GM21717 (cell line): ENCODE results near the gene DNA2.
"Not testable (repeated sequence)": the region's sequence is repeated elsewhere in the genome, so short reads cannot be mapped to it uniquely, and the experiment has no call there.

ENCODE experiments used
- ATAC-seq: cut with Tn5 transposase; IDR thresholded peaks from one replicate; pipeline ENCODE4 v1.9.1; 2021; ENCODE audit warnings: mild to moderate bottlenecking, moderate library complexity; ENCODE audit not compliant: unreplicated experiment

Gene DNA2

DNA sequence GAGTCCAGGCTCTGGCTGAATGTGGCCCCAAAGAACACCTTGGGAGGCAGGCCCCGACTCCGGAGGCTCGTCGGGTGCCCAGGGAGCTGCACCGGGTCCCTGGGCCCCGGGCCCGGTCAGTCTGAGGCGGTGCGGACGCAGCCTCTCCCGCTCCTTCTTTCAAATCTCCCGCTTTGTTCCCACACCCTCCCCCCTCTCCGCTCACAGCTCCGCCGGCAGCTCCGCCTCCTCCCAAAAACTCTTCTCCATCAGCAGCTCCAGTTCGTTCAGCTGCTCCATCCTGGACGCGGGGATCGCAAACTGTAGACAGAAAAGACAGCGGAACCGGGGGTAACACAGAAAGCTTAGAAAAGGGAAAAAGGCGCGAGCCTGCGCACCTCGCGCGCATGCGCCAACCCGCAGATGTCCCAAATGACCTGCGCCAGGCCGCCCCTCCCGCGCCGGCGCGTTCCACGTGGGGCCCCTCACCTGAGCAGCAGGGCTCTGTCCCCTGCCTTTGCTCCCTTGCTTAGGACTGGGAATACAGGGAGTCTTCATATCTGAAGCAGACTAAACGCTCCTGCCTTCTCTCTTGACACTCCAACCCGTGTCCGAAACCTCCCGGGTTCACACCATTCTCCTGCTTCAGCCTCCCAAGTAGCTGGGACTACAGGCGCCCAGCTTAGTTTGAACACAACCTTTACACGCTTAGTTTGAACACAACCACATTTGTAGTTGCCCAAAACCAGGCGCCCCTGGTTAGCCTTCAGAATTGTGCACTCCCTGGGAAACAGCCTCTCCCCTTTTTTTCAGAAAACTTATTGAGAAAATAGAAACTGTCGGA is at the start of gene DNA2:
DNA2 (minus strand) TSS at position 388 of the 823 bp plus-strand sequence; CDS start at position 279, 109 bp downstream.
- ATAC-seq = peak; percentile 80

- not testable (repeated sequence) for ATAC-seq
Observed at GRCh38 chr10:68518609-68519008, 46.8 kb upstream of the DNA2 start.

GRCh38 chr10:68517188-68517587 is 45.4 kb upstream of the DNA2 start:
- no peak for ATAC-seq

- no peak for ATAC-seq
Observed at GRCh38 chr10:68516766-68517165, 45.0 kb upstream of the DNA2 start.

DNA sequence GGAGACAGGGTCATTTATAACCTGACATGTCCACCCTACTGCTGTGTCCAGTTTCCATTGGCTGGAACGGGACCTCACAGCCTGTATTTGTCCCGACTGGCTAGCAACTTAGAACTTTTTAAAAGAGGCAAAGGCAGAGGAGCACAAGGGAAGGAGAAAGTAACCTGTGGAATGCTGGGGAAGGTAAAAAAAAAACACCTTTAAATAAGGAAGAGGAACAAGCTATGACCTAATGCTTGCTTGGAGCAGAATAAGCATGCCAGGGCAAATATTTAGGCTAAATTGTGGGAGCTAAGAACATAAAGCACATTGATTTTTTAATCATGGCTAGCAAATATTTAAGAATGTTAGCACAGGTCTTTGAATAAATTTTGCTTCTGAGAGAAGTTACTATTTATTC is 44.4 kb upstream of the DNA2 start:
- ATAC-seq = not testable (repeated sequence)

DNA sequence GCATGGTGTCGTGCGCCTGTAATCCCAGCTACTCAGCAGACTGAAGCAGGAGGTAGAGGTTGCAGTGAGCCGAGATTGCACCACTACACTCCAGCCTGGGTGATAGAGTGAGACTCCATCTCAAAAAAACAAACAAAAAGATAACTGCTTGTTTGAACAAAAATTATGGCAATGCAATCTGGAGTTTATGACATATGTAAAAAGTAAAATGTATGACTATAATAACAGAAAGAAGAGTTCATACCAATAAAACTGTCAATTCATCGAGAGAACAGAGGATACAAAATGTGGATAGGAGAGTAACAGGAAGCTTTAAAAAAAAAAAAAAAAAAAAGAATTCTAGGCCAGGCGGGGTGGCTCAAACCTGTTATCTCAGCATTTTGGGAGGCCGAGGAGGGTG is 36.3 kb upstream of the DNA2 start:
- no peak for ATAC-seq

DNA sequence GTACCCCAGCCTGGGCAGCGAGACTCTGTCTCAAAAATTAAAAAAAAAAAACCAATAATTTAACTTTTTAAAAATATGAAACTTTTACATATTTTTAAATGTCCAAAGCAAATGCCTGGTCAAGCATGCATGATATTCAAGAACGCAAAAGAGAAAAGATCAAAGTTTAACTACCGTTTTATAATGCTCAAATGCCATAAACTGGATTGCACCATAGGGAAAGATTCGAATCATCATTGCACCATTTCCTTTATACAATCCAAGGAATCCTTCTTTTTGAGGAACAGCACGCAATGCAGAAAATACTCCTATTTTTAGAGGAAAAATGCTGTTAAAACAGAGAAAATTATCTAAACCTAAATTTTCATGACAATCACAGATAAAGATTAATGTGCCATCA is 34.6 kb upstream of the DNA2 start:
- ATAC-seq = no peak

DNA sequence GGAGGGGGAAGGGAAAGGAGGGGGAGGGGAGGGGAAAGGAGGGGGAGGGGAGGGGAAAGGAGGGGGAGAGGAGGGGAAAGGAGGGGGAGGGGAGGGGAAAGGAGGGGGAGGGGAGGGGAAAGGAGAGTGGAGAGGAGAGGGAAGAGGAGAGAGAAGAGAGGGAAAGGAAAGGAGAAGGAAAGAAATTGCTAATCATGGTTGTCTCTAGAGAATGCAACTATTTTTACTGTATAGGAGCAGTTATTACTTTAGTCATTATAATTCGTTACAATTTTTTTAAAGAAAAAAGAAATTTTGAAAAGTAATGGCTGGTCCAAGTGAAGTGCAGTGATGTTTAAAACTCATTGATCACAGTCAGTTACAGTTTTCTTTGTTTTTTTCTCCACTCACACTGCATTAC is 31.1 kb upstream of the DNA2 start:
- no peak for ATAC-seq

GRCh38 chr10:68501691-68502090 is 29.9 kb upstream of the DNA2 start:
- ATAC-seq = no peak

DNA sequence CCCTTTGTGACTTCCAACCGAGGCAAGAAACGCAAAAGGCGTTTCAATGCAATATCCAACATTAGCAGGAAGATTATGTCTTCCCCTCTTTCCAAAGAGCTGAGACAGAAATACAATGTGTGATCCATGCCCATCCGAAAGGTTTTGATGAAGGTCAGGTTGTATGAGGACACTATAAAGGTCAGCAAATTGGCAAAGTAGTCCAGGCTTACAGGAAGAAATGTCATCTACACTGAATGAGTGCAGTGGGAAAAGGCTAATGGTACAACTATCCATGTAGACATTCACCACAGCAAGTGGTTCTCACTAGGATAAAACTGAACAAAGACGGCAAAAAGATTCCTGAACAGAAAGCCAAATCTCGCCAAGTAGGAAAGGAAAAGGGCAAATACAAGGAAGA is 27.8 kb upstream of the DNA2 start:
- ATAC-seq = no peak

- ATAC-seq = no peak
Observed at GRCh38 chr10:68496072-68496471, 24.3 kb upstream of the DNA2 start.

GRCh38 chr10:68492118-68492517 is 20.3 kb upstream of the DNA2 start:
- no peak for ATAC-seq

DNA sequence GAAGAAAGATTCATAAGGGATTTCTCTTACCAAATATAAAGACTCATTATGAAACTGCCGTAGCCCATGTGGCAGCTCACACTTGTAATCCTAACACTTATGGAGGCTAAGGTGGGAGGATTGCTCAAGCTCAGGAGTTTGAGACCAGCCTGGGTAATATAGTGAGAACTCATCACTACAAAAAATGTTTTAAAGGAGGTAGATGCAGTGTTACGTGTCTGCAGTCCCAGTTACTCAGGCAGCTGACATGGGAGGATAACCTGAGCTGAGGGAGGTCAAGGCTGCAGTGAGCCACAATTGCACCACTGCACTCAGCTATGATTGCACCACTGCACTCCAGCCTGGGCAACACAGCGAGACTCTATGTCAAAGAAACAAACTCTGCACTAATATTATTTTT is 18.1 kb upstream of the DNA2 start:
- ATAC-seq = no peak

- no peak for ATAC-seq
Observed at GRCh38 chr10:68474021-68474420, 2.2 kb upstream of the DNA2 start.

DNA sequence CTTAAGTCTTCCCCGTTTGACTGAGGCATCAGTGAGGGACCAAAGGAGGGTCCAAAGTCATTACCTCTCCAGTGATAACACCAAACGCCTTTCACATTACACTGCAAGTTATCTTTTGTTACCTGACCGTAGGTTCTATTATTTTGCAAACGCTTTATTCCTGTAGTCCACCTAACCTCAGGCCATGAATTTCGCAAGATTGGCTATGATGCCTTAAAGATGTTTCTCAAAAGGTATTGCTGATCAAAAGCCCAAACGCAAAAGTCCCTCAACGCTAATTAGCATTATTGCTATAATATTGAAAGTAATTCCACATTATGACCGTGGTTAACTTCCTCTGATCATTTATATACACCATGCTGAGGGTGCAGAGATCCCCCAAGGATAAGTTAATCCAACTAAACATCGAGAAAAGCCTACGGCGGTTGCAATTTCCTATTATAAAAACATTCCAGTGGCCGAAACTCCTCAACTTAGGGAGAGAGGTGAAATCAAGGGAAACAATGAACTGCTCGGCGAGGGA is 649 bp downstream of the DNA2 start:
- peak; percentile 5 for ATAC-seq

- no peak for ATAC-seq
Observed at GRCh38 chr10:68470300-68470699, 1.5 kb downstream of the DNA2 start.

GRCh38 chr10:68469838-68470237 is 1.9 kb downstream of the DNA2 start:
- no peak for ATAC-seq

- not testable (repeated sequence) for ATAC-seq
Observed at GRCh38 chr10:68464729-68465128, 7.0 kb downstream of the DNA2 start.

DNA sequence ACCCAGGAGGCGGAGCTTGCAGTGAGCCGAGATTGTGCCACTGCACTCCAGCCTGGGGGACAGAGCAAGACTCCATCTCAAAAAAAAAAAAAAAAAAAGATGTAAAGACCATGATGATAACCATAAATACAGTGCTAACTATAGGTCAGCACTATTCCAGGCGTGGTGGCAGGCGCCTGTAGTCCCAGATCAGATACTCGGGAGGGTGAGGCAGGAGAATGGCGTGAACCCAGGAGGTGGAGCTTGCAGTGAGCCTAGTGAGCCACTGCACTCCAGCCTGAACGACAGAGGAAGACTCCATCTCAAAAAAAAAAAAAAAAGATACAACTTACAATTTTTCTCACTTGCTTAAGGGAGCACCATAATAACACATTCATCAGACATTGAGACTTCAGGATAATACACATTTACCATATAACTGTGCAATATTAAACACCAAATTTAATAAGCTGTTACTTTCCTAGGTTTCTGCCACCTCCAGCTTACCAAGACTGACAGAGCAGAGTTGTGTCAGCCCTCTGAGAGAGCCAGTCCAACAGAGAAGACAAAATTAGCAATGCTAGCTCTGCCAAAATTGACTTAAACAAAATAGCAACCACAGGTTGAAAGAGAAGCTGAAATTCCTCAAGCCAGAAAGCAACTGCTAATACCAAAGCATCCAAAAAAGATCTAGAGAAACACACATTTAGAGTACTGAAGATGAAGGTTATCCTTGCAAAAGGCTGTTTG is 8.2 kb downstream of the DNA2 start:
- no peak for ATAC-seq

- no peak for ATAC-seq
Observed at GRCh38 chr10:68462536-68462935, 9.2 kb downstream of the DNA2 start.

GRCh38 chr10:68461032-68461431 is 10.7 kb downstream of the DNA2 start:
- ATAC-seq = no peak

DNA sequence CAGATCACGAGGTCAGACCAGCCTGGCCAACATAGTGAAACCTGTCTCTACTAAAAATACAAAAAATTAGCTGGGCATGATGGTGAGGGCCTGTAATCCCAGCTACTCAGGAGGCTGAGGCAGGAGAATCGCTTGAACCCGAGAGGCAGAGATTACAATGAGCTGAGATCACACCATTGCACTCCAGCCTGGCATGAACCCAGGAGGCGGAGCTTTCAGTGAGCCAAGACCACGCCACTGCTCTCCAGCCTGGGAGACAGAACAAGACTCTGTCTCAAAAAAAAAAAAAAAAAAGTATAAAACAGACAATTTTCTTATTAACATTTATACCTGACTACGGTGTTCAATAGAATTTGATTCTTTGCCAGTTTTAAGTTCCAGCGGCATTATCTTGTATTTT is 22.1 kb downstream of the DNA2 start:
- not testable (repeated sequence) for ATAC-seq
